Glutamatergic neuron (in vitro differentiated cells): ENCODE measurements around the gene HS6ST2. TPM values are rescaled to one million over a fixed set of nuclear protein-coding genes. Genes with fewer than 3 reads are reported as not detected.

Experiments used
- DNase-seq: peaks from one replicate; pipeline ENCODE4 v3.0.0; 2022
- H3K27ac Mint-ChIP-seq: one replicate; pipeline ENCODE4 v1.8.0; 2020; ENCODE audit warnings: mild to moderate bottlenecking, mixed read lengths, inconsistent platforms; ENCODE audit not compliant: unreplicated experiment
- H3K27me3 Mint-ChIP-seq: one replicate; pipeline ENCODE4 v1.8.0; 2020; ENCODE audit warnings: mild to moderate bottlenecking, moderate library complexity, mixed read lengths, inconsistent platforms; ENCODE audit not compliant: unreplicated experiment
- H3K36me3 Mint-ChIP-seq: one replicate; pipeline ENCODE4 v1.8.0; 2020; ENCODE audit warnings: mild to moderate bottlenecking, mixed read lengths, inconsistent platforms; ENCODE audit not compliant: unreplicated experiment
- H3K4me1 Mint-ChIP-seq: one replicate; pipeline ENCODE4 v1.8.0; 2020; ENCODE audit warnings: mild to moderate bottlenecking, low read depth, mixed read lengths, inconsistent platforms; ENCODE audit not compliant: unreplicated experiment
- H3K4me3 Mint-ChIP-seq: one replicate; pipeline ENCODE4 v1.8.0; 2020; ENCODE audit warnings: mild to moderate bottlenecking, mixed read lengths, inconsistent platforms; ENCODE audit not compliant: unreplicated experiment
- H3K9me3 Mint-ChIP-seq: one replicate; pipeline ENCODE4 v1.8.0; 2020; ENCODE audit warnings: mild to moderate bottlenecking, moderate library complexity, mixed read lengths, inconsistent platforms; ENCODE audit not compliant: unreplicated experiment
- CTCF ChIP-seq: fragments of 200-600 bp; sonication (generic); IDR thresholded peaks from one replicate; pipeline ENCODE4 v1.5.0; 2021; ENCODE audit not compliant: partially characterized antibody, unreplicated experiment
- long read RNA-seq: library from polyadenylated mRNA; unstranded; transcript quantifications from one replicate; pipeline ENCODE4 v2.0.0, GENCODE V29; 2020; ENCODE audit not compliant: unreplicated experiment
- total RNA-seq: library from RNA; stranded (reverse); fragmentation: NEBNext Ultra II Directional; extraction: Animal tissue kit (Norgen Biotek cat#: 25700); gene quantifications from one replicate; pipeline ENCODE4 v1.2.1, GENCODE V29; 2021; ENCODE audit not compliant: unreplicated experiment

The HS6ST2 gene
- total RNA-seq = 2.9 TPM
- long read RNA-seq = 0 reads

GRCh38 chrX:132958091-132958703 lies at the start of gene HS6ST2:
Gene HS6ST2 (minus strand): TSS chrX:132958629.
- TF ChIP-seq CTCF = no peak
- peak; percentile 29 for DNase-seq
- H3K9me3 Mint-ChIP-seq = no peaks in the 10 kb centered on the region
- H3K36me3 Mint-ChIP-seq = no peaks in the 10 kb centered on the region
- peak within 1 kb of the TSS; percentile 82 for H3K4me3 Mint-ChIP-seq
- no peak within 1 kb of the TSS for H3K27ac Mint-ChIP-seq
- peaks cover 6% of the 10 kb centered on the region for H3K27me3 Mint-ChIP-seq
- H3K4me1 Mint-ChIP-seq = no peaks in the 10 kb centered on the region

GRCh38 chrX:133007458-133007857 lies 49.0 kb upstream of the HS6ST2 start:
- DNase-seq = no peak
- H3K4me3 Mint-ChIP-seq = no peak overlapping the region
- H3K9me3 Mint-ChIP-seq = no peaks in the 10 kb centered on the region
- H3K4me1 Mint-ChIP-seq = no peaks in the 10 kb centered on the region
- no peak for TF ChIP-seq CTCF
- no peaks in the 10 kb centered on the region for H3K27me3 Mint-ChIP-seq
- H3K27ac Mint-ChIP-seq = no peak overlapping the region
- no peaks in the 10 kb centered on the region for H3K36me3 Mint-ChIP-seq

- TF ChIP-seq CTCF = no peak
- H3K9me3 Mint-ChIP-seq = no peaks in the 10 kb centered on the region
- no peaks in the 10 kb centered on the region for H3K27me3 Mint-ChIP-seq
- no peaks in the 10 kb centered on the region for H3K4me1 Mint-ChIP-seq
- H3K27ac Mint-ChIP-seq = no peak overlapping the region
- H3K4me3 Mint-ChIP-seq = no peak overlapping the region
- DNase-seq = no peak
- H3K36me3 Mint-ChIP-seq = no peaks in the 10 kb centered on the region
Observed at GRCh38 chrX:133005616-133006015, 47.2 kb upstream of the HS6ST2 start.

GRCh38 chrX:133005042-133005441 lies 46.6 kb upstream of the HS6ST2 start:
- H3K27ac Mint-ChIP-seq = no peak overlapping the region
- no peaks in the 10 kb centered on the region for H3K36me3 Mint-ChIP-seq
- DNase-seq = no peak
- no peaks in the 10 kb centered on the region for H3K9me3 Mint-ChIP-seq
- H3K4me3 Mint-ChIP-seq = no peak overlapping the region
- peak; percentile 68 for TF ChIP-seq CTCF
- no peaks in the 10 kb centered on the region for H3K27me3 Mint-ChIP-seq
- H3K4me1 Mint-ChIP-seq = no peaks in the 10 kb centered on the region

- DNase-seq = no peak
- H3K36me3 Mint-ChIP-seq = no peaks in the 10 kb centered on the region
- no peaks in the 10 kb centered on the region for H3K4me1 Mint-ChIP-seq
- no peak overlapping the region for H3K27ac Mint-ChIP-seq
- no peak for TF ChIP-seq CTCF
- H3K27me3 Mint-ChIP-seq = no peaks in the 10 kb centered on the region
- no peak overlapping the region for H3K4me3 Mint-ChIP-seq
- H3K9me3 Mint-ChIP-seq = no peaks in the 10 kb centered on the region
Observed at GRCh38 chrX:132999209-132999608, 40.8 kb upstream of the HS6ST2 start.
